ENCODE measurements around the gene PIWIL1. TPM values are rescaled to one million over a fixed set of nuclear protein-coding genes. Genes with fewer than 3 reads are reported as not detected.

PIWIL1 gene
- total RNA-seq, 4 donors from 2014 or later = not detected

GRCh38 chr12:130347588-130347987, 9.9 kb downstream of the PIWIL1 start:
- TF ChIP-seq, protein P1, sequence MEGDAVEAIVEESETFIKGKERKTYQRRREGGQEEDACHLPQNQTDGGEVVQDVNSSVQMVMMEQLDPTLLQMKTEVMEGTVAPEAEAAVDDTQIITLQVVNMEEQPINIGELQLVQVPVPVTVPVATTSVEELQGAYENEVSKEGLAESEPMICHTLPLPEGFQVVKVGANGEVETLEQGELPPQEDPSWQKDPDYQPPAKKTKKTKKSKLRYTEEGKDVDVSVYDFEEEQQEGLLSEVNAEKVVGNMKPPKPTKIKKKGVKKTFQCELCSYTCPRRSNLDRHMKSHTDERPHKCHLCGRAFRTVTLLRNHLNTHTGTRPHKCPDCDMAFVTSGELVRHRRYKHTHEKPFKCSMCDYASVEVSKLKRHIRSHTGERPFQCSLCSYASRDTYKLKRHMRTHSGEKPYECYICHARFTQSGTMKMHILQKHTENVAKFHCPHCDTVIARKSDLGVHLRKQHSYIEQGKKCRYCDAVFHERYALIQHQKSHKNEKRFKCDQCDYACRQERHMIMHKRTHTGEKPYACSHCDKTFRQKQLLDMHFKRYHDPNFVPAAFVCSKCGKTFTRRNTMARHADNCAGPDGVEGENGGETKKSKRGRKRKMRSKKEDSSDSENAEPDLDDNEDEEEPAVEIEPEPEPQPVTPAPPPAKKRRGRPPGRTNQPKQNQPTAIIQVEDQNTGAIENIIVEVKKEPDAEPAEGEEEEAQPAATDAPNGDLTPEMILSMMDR (IDR thresholded peaks at IDR 0.05; ENCODE audit: low read depth) = no peak

GRCh38 chr12:130350715-130351114, 13.0 kb downstream of the PIWIL1 start:
- TF ChIP-seq, protein P1 (IDR thresholded peaks at IDR 0.05; ENCODE audit: low read depth) = no peak

DNA sequence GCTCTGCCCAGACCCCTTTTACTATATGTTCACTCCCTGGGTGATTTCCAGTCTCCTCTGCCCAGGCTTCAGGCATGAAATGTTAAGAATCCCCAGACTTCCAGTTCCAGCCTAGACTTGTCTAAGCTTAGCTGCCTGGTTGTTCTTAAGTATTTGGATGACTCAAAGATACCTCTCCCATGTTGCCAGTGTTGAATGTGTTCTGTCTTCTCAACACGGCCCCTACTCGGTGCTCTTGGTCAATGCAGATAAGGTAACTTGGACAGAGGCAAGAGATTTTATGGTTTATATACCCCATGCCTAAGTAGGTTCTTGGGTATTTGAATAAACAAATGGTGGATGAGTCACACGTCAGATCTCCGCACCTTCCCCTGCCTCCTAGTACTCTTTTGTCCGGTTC, 13.6 kb downstream of the PIWIL1 start:
- TF ChIP-seq, protein P1 (IDR thresholded peaks at IDR 0.05; ENCODE audit: low read depth) = no peak

DNA sequence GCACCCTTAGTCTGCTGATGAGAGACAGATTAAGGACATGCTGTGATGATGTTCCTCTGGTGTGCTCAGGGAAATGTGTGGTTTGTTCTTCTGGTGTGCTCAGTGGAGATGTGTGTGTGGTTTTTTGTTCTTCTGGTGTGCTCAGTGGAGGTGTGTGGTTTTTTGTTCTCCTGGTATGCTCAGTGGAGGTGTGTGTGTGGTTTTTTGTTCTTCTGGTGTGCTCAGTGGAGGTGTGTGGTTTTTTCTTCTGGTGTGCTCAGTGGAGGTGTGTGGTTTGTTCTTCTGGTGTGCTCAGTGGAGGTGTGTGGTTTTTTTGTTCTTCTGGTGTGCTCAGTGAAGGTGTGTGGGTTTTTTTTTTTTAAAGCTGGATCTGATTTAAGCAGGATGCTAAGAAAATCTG, 15.4 kb downstream of the PIWIL1 start:
- TF ChIP-seq, protein P1 (IDR thresholded peaks at IDR 0.05; ENCODE audit: low read depth) = no peak

- TF ChIP-seq, protein P1 (IDR thresholded peaks at IDR 0.05; ENCODE audit: low read depth) = no peak
These were observed 16.7 kb downstream of the PIWIL1 start for GRCh38 chr12:130354407-130354806.

DNA sequence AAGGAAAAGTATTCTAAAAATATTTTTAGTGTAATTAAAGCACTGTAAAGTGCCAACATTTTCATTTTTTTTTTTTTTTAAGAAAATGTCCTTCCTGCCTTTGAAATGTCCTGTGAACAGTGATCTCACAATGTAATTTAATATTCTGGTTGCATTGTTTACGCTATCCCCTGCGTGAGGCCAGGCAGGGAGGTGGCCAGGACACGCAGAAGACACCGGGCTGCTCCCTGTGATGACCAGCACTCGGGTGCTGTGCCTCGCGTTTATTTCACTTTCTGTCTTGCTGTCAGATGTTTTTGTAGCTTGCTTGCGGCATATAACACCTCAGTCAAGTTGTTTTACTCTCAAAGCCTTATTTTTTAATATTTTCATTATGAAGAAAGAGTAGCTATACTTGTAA, 18.5 kb downstream of the PIWIL1 start:
- TF ChIP-seq, protein P1 (IDR thresholded peaks at IDR 0.05; ENCODE audit: low read depth) = no peak

DNA sequence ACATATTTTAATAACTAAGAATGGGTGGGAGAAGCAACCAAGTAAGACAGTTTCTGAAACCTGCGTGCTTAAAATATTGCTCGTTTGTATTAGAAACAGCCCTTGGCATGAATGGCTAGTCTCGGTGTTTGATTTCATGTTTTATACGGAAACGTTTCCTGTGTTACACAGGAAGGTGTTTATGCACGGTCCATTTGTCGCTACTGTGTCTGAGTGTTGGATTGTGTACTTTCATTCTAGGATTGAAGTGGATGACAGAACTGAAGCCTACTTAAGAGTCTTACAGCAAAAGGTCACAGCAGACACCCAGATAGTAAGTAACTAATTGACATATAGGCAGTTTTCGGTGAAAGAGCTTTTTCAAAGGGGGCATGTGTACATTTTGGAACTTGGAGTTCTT, 19.6 kb downstream of the PIWIL1 start:
- TF ChIP-seq, protein P1 (IDR thresholded peaks at IDR 0.05; ENCODE audit: low read depth) = no peak
